GM19238 (cell line): ENCODE results near the gene ZNRF1.
"Not testable (repeated sequence)": the region's sequence is repeated elsewhere in the genome, so short reads cannot be mapped to it uniquely, and the experiment has no call there.

Experiments used
- DNase-seq: peaks from one replicate; pipeline ENCODE4 v3.0.0; 2011; ENCODE audit warnings: low spot score; ENCODE audit not compliant: insufficient read length

ZNRF1 gene

GRCh38 chr16:75000481-75001081, 1.8 kb downstream of the ZNRF1 start:
- DNase-seq: no peak

DNA sequence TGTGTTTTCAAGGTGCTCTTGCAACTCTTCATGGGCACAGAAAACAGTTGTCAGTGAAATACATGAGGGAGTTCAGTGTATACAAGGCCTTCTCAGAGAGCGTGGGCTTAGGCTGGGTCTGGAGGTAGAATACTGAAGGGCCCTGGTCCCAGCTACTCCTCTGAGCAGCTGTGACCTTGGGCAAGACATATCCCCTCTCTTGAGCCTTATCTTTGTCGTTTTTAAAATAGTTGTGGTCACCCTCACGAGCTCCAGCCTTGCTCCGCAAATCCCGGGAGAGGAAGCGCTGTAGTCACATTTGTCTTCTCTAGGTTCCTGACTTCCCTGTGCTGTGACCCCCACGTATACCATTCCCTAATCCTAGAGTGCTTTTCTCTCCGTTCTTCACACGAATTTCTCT, 3.6 kb downstream of the ZNRF1 start:
- no peak for DNase-seq

DNA sequence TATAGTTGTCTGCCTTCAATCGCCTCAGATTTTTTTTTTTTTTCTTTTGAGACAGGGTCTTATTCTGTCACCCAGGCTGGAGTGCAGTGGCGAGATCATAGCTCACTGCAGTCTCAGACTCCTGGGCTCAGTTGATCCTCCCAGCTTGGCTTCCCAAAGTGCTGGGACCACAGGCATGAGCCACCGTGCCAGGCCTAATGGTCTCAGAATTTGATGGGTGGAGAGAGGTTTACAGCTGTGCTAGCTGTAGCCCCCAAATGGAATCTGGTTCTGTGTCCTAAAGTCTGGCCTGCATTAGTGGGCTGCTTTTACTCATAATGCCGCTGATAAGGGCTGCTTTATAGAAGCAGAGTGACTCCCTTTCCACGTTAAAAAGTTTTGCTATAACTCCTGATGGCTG, 5.1 kb downstream of the ZNRF1 start:
- DNase-seq: no peak

DNA sequence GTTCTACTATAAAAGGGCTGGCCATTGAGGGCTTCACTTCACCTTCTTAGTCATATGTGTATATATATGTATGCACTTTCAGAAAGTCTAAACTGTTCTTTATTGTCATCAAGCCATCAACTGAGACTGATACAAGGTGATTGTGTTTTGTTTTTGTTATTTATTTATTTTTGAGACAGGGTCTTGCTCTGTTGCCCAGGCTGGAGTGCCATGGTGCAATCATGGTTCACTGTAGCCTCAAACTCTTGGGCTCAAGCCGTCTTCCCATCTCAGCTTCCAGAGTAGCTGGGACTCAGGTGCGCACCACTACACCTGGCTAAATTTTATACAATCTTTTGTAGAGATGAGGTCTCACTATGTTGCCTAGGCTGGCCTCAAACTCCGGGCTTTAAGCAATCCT, 5.6 kb downstream of the ZNRF1 start:
- no peak for DNase-seq

DNA sequence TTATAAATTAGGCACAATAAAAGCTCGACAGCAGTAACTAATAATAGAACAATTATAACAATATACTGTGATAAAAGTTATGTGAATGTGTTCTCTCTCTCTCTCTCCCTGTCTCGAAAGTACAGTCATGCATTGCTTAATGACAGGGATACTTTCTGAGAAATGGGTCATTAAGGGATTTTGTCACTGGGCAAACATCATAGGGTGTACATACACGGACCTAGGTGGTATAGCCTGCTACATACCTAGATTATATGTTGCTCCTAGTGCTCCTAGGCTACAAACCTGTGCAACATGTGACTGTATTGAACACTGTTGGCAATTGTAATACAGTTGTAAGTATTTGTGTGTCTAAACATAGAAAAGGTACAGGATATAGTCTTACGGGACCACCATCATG, 6.9 kb downstream of the ZNRF1 start:
- no peak for DNase-seq

DNA sequence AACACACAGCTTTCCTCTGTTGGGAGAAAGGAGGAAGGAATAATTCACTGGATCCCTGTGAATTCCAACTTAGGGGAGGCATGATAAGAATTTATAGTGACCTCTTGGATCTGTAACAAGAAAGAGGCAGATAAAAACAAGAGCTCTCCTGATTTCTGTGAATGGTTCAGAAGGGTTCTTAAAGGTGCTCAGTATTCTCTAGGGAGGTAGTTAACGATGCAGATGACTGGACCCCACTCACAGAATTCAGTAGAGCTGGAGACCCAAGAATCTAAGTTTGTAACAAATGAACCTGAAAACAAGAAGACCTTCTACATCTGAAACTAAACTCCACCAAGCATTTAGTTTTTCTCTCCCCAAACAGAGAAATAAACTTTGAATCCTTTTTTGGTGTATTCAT, 8.6 kb downstream of the ZNRF1 start:
- DNase-seq: no peak

GRCh38 chr16:75010427-75010826, 11.6 kb downstream of the ZNRF1 start:
- DNase-seq: no peak

DNA sequence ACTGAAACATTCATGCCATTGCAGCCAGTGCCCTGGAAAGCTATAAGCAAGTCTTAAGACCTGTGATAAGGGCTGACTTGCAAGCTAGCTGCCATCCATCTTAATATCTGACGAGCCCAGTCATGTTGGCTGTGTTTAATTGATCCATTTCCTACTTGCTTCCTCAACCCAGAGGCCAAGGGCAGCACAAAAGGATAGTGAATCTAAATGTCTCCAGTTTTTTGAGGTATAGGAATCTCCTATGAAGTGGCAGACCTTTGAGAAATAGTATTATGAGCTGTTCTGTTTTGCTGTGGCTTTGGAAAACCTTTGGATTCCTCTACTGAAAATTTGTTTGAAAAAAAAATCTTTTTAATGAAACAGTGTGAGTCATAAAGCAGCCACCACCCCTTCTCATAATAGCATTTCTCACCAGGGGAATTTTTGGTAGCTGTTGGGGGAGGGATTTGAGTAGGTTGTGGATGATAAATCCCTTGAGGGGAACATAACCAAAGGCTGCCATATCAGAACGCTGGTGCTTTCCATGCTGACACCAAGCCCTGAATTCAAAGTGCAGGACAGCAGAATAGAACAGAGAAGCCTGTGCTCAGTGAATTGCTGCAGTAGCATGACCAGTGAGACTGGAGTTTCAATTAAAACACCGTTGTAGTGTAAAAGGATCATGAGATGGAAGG, 12.9 kb downstream of the ZNRF1 start:
- no peak for DNase-seq

DNA sequence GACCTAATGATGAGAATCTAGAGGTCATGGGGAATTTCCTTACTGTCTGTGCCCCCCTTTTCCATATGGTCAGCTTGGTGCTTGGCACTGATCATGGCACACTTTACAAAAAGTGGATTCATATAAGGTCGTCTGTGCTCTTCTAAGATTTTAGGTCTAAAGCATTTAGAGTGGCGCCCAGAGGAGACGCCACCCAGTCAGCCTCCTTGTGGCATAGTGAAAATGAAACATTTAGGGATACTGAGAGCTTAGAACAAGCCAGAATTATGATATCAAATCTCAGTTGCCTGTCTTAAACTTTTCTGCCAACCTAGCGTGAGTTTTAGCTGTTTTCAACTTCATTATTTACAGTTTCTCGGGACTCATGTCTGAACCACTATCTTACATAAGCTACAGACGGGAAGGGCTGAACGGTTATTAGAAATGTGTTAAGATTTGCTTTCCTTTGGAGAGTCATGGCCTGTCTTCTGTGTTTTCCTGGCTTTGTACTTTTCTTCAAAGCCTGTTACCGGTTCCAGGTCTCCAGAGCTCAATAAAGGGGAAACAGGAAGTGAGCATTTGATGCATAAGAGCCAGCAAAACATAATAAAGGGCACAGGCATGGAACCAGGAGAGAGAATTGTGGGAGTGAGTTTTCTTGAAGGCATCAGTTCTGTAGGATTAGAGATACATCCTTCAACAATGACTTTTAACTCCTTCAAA, 13.7 kb downstream of the ZNRF1 start:
- DNase-seq: no peak

- not testable (repeated sequence) for DNase-seq
Observed at GRCh38 chr16:75013123-75013522, 14.3 kb downstream of the ZNRF1 start.

DNA sequence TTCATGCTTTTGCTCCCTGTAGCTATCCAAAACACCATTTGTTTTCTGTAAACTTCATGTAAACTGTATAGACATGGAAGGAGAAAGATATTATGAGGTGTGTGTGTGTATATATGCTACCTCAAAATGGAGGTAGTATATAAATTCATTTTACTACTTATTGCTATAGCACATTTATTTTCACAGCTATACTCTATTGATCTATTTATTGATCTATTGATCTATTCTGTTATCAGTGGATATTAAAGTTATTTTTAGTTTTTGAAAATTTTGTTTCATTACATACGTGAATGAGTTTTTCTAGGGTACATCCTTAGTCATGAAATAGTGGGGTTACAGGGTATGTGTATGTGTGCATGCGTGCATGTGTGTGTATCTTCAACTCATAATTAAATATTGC, 15.5 kb downstream of the ZNRF1 start:
- DNase-seq: no peak

GRCh38 chr16:75016451-75017081, 17.7 kb downstream of the ZNRF1 start:
- not testable (repeated sequence) for DNase-seq

GRCh38 chr16:75017670-75018525, 19.1 kb downstream of the ZNRF1 start:
- DNase-seq: no peak

DNA sequence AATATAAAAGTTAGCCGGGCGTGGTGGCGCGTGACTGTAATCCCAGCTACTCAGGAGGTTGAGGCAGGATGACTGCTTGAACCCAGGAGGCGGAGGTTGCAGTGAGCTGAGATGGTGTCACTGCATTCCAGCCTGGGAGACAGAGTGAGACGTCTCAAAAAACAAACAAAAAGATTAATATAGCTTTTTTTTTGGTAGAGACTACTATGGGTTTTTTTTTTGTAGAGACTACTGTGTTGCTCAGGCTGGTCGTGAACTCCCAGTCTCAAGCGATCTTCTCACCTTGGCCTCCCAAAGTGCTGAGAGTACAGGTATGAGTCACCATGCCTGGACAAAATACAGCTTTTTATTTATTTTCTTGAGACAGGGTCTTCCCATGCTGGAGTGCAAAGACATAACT, 20.2 kb downstream of the ZNRF1 start:
- DNase-seq: no peak

DNA sequence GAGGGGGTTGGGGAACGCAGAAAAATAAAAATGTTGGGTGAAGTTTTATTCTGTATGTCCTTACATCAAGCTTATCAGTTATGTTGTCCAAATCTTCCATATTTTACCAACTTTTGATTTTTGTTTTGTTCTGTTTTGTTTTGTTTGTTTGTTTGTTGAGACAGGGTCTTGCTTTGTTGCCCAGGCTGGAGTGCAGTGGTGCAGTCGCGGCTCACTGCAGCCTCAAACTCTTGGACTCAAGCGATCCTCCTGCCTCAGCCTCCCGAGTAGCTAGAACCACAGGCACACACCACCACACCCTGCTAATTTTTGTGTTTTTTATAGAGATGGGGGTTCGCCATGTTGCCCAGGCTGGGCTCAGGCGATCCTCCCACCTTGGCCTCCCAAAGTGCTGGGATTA, 20.8 kb downstream of the ZNRF1 start:
- no peak for DNase-seq

DNA sequence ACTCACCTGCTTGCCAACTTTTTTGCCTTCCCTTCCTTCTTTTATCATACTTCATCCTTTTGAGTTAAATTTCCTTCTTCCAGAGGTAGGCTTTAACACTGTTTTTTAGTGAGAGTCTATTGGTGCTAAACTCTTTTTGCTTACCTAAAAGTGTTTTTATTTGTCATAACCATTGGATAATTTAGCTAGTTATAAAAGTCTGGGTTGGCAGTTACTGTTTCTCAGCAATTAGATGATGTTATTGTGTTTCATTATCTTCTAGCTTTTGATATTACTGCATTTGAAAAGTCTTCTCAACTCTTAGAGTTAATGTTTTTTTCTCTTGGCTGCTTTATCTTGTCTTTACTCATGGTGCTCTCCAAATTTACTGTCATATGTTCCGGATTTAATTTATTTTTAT, 22.6 kb downstream of the ZNRF1 start:
- DNase-seq: no peak

DNA sequence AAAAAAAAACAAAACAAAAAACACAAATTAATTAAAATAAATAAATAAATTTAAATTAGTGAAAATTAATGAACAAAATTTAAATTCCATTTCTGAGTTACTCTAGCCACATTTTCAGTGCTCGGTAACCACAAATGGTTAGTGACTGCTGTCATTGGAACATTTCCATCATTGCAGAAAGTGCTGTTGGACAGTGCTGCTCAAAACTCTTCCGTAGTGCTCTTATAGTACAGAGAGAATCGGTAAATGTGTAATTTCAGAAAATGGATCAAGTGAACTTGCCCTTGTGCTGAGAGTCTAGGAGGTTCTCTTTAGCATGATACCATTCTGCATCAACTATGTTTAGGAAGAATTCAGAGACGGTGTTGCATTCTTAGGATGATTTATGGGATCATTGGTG, 23.7 kb downstream of the ZNRF1 start:
- DNase-seq: no peak

- no peak for DNase-seq
Observed at GRCh38 chr16:75023009-75023408, 24.2 kb downstream of the ZNRF1 start.

- no peak for DNase-seq
Observed at GRCh38 chr16:75024182-75024581, 25.4 kb downstream of the ZNRF1 start.

- DNase-seq: no peak
Observed at GRCh38 chr16:75024594-75024993, 25.8 kb downstream of the ZNRF1 start.

- DNase-seq: no peak
Observed at GRCh38 chr16:75025761-75026160, 26.9 kb downstream of the ZNRF1 start.
